Hippocampal formation (tissue), 2 donors: Measurements from ENCODE around the gene AGPAT4.
"Not testable (repeated sequence)": the region's sequence is repeated elsewhere in the genome, so short reads cannot be mapped to it uniquely, and the experiment has no call there.

Experiments used
- DNase-seq, 2 donors: peaks; one replicate each; lab custom pipeline; 2025; lab: John Stamatoyannopoulos, UW

Gene AGPAT4

GRCh38 chr6:161227004-161227960 is 46.6 kb downstream of the AGPAT4 start:
- DNase-seq, result no peak

GRCh38 chr6:161226009-161226964 is 47.6 kb downstream of the AGPAT4 start:
- no peak for DNase-seq

GRCh38 chr6:161225681-161226008 is 48.2 kb downstream of the AGPAT4 start:
- DNase-seq, result no peak

GRCh38 chr6:161224951-161225680 is 48.7 kb downstream of the AGPAT4 start:
- DNase-seq, result not testable (repeated sequence)

GRCh38 chr6:161223646-161224045 is 50.2 kb downstream of the AGPAT4 start:
- DNase-seq, result no peak

- DNase-seq, result no peak
These were observed 51.1 kb downstream of the AGPAT4 start for GRCh38 chr6:161222706-161223234.

- no peak for DNase-seq
These were observed 53.5 kb downstream of the AGPAT4 start for GRCh38 chr6:161220346-161220745.

GRCh38 chr6:161219680-161220079 is 54.2 kb downstream of the AGPAT4 start:
- DNase-seq, result no peak

GRCh38 chr6:161218222-161218621 is 55.6 kb downstream of the AGPAT4 start:
- no peak for DNase-seq

GRCh38 chr6:161217628-161218027 is 56.2 kb downstream of the AGPAT4 start:
- DNase-seq, result no peak

GRCh38 chr6:161216616-161217205 is 57.1 kb downstream of the AGPAT4 start:
- DNase-seq, result no peak

GRCh38 chr6:161215876-161216615 is 57.8 kb downstream of the AGPAT4 start:
- no peak for DNase-seq

- DNase-seq, result no peak
These were observed 58.7 kb downstream of the AGPAT4 start for GRCh38 chr6:161215193-161215592.

GRCh38 chr6:161214722-161215121 is 59.1 kb downstream of the AGPAT4 start:
- DNase-seq, result no peak

- DNase-seq, result no peak
These were observed 61.0 kb downstream of the AGPAT4 start for GRCh38 chr6:161212902-161213301.

GRCh38 chr6:161211380-161212035 is 62.4 kb downstream of the AGPAT4 start:
- no peak for DNase-seq

- no peak for DNase-seq
These were observed 63.0 kb downstream of the AGPAT4 start for GRCh38 chr6:161210857-161211256.

- no peak for DNase-seq
These were observed 66.7 kb downstream of the AGPAT4 start for GRCh38 chr6:161207200-161207599.

GRCh38 chr6:161204866-161205557 is 68.8 kb downstream of the AGPAT4 start:
- DNase-seq, result no peak
